Measurements from ENCODE around the gene PRKAA1.
"Not testable (repeated sequence)": the region's sequence is repeated elsewhere in the genome, so short reads cannot be mapped to it uniquely, and the experiment has no call there.

The PRKAA1 gene

DNA sequence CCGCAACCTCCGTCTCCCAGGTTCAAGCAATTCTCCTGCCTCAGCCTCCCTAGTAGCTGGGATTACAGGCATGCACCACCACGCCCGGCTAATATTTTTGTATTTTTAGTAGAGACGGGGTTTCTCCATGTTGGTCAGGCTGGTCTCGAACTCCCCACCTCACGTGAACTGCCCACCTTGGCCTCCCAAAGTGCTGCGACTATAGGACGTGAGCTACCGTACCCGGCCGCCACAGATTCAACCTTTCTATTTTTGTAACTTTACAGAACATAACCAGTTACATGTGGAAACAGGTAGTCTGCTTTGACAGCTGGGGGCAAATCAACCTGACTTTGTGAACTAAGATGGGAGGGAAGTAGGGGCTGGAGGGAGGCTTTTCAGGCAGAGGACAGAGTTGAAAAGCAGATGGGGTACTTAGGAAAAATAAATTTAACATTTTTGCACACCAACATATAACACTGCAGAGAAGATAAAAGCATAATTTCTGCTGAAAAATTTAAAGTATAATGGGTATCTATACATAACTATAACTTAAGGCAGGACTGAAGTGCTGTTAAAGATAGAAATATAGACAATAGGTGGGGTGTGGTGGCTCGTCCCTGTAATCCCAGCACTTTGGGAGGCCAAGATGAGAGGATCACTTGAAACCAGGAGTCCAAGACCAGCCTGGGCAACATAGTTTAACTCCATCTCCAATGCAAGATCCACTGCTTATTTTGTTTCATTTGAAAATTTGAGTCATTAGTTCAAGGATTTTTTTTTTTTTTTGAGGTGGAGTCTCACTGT, 31.8 kb upstream of the PRKAA1 start:
- TF ChIP-seq, protein P1, sequence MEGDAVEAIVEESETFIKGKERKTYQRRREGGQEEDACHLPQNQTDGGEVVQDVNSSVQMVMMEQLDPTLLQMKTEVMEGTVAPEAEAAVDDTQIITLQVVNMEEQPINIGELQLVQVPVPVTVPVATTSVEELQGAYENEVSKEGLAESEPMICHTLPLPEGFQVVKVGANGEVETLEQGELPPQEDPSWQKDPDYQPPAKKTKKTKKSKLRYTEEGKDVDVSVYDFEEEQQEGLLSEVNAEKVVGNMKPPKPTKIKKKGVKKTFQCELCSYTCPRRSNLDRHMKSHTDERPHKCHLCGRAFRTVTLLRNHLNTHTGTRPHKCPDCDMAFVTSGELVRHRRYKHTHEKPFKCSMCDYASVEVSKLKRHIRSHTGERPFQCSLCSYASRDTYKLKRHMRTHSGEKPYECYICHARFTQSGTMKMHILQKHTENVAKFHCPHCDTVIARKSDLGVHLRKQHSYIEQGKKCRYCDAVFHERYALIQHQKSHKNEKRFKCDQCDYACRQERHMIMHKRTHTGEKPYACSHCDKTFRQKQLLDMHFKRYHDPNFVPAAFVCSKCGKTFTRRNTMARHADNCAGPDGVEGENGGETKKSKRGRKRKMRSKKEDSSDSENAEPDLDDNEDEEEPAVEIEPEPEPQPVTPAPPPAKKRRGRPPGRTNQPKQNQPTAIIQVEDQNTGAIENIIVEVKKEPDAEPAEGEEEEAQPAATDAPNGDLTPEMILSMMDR (IDR thresholded peaks at IDR 0.05; ENCODE audit: control insufficient read depth, insufficient read depth, low read depth, low read length, missing control alignments): no peak
- no peak for DNase-seq (ENCODE audit: low read depth)
- no peak overlapping the region for H3K4me3 ChIP-seq (ENCODE audit: control insufficient read depth, low read depth, low read length)

DNA sequence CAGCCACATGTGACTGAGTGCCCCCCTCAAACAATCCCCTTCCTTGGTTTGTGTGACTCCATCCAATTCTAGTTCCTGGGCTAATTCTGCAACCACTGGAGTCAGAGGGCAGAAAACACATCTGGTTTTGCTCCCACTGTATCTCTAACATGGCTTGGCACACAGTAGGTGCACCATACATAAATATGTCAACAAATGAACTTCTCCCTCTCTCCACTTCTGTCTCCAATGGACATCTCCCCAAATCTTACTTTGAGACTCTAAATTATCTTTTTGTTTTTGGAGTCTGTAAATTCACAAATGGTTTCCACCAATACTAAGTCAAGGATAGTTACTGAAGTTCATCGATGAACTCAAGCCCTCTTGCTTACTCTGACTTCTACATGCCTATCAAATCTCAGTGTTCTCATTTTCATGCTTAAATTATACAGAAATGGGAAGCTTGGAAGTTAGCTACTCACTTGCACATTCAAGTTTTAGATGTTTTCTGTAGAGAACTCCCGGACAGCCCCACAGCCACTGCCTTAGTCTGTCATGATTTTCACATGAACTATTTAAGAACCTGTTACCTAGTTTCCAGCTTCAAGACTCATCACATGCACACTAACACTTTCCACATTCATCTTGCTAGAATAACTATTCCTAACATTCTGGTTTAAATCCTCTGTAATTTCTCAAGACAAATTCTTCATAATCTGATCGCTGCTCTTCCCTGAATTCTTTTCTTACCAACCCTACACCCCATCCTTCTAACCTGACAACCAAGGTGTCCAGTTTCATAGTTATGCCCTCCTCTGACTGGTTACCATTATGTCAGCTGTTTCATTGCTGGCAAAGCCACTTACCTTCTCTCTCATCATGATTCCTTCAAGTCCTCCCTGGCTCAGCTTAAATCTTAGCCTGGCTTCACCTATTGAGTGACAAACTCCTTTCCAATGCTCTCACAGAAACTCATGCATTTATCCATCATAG, 30.8 kb upstream of the PRKAA1 start:
- no peak overlapping the region for H3K4me3 ChIP-seq (ENCODE audit: control insufficient read depth, low read depth, low read length)
- TF ChIP-seq, protein P1 (IDR thresholded peaks at IDR 0.05; ENCODE audit: control insufficient read depth, insufficient read depth, low read depth, low read length, missing control alignments): no peak
- no peak for DNase-seq (ENCODE audit: low read depth)

DNA sequence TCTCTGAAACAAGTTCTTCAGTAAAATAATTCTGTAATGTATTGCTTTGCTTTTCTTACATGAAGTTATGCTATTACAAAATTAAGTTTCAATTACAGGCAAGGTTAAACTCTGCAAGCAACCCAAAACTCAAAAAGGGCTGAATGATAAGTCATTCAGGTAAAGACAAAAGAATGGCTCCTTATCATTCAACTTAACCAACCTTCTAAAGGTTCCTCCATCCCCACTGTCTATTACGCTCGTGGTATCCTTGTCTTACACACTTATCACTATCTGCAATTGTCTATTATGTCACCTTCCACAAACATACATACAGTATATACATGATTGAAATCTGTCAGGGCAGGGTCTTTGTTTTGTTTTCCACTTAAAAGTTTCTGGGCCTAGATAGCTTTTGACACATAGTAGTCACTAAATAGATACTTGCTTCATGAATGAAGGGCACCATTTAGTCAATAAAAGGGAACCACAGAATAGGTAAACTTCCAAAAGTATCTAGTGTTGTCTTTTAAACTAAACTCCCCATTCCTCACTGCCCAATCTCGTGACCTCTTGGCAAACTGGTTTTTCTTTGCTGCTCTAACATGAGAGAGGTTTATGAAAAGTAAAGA, 30.0 kb upstream of the PRKAA1 start:
- TF ChIP-seq, protein P1 (IDR thresholded peaks at IDR 0.05; ENCODE audit: control insufficient read depth, insufficient read depth, low read depth, low read length, missing control alignments): no peak
- no peak overlapping the region for H3K4me3 ChIP-seq (ENCODE audit: control insufficient read depth, low read depth, low read length)
- DNase-seq (ENCODE audit: low read depth): no peak

DNA sequence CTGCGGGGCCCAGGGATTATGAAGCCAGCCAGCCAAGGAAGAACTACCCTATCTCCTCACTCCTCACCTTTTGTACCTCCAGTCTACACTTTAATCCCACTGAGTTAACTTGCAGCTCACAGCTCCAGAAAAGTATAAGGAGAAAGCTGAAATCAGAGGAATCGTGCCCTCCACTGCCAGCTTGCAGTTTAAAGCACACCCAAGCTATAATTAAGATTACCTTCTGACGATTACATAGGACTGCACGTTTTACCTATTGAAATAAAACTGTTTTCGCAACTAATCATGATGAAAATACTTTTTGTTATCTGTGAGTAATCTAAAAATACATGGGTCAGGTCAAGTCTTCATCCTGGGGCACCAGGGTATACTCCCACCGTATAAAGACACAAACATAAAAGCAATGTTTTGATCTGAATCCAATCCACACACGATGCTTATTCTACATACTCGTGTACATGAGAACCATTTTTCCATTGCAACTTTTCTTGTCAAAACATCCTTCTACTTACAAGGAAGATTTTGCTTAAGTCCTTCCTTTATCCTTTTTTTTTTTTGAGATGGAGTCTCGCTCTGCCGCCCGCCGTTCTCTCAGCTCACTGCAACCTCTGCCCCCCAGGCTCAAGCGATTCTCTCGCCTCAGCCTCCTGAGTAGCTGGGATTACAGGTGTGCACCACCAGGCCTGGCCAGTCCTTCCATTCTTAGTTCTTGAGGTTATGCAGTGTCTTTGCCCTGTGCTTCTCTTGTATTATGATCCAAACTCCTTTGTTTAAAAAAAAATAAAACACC, 29.2 kb upstream of the PRKAA1 start:
- H3K4me3 ChIP-seq (ENCODE audit: control insufficient read depth, low read depth, low read length): no peak overlapping the region
- no peak for DNase-seq (ENCODE audit: low read depth)
- TF ChIP-seq, protein P1 (IDR thresholded peaks at IDR 0.05; ENCODE audit: control insufficient read depth, insufficient read depth, low read depth, low read length, missing control alignments): no peak

DNA sequence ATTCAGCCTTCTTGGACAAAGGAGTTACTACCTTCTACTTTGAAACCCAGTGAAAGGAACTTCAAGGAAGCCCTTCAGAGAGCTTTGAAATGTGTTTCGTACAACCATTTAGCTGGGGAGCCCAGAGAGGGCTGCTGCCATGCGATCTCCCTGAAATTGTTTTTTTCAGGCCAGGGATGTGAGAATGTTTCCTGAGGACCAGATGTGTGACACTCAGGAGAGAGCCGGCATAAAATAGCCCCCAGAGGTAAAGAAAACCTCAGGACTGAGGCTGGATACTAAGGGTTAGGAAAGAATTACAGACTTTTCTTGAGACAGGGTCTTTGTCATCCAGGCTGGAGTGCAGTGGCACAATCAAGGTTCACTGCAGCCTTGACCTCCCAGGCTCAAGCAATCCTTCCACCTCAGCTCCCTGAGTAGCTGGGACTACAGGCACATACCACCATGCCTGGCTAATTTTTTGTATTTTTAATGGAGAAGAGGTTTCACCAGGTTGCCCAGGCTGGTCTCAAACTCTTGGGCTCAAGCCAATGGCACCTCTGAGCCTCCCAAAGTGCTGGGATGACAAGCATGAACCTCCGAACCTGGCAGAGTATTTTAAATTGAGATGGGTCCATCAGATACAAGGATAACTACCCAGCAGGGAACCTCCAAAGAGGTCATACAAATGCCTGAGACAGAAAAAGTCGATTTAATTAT, 28.5 kb upstream of the PRKAA1 start:
- H3K4me3 ChIP-seq (ENCODE audit: control insufficient read depth, low read depth, low read length): no peak overlapping the region
- TF ChIP-seq, protein P1 (IDR thresholded peaks at IDR 0.05; ENCODE audit: control insufficient read depth, insufficient read depth, low read depth, low read length, missing control alignments): no peak
- DNase-seq (ENCODE audit: low read depth): no peak

DNA sequence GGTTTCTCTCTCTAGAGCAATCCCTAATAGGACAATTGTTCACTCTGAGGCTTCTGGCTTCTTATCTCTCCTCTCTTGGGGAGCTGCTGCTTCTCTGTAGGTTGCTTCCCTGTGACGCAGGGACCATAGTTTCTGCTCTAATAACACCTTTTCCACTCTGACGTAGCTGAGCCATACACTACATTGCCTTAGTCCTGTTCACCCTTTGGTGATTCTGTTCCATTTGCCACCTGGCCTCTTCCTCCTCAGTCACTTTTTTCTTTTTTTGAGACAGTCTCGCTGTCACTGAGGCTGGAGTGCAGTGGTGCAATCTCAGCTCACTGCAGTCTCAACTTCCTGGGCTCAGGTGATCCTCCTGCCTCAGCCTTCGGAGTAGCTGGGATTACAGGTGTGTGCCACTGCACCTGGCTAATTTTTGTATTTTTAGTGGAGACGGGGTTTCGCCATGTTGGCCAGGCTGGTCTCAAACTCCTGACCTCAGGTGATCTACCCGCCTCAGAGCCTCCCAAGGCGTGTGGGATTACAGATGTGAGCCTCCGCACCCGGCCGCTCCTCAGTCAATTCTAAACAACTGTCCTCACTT, 27.4 kb upstream of the PRKAA1 start:
- H3K4me3 ChIP-seq (ENCODE audit: control insufficient read depth, low read depth, low read length); DNase-seq (ENCODE audit: low read depth): not testable (repeated sequence)

Data from AG09309 (cell line).